GM15510 (cell line): ENCODE measurements around the gene GOLGB1.

ENCODE experiments used
- POLR2A ChIP-seq: IDR thresholded peaks from 3 replicates; pipeline ENCODE4 v1.6.1; 2011; ENCODE audit warnings: borderline replicate concordance; ENCODE audit not compliant: insufficient read length; ENCODE audit errors: extremely low read depth

The GOLGB1 gene

DNA sequence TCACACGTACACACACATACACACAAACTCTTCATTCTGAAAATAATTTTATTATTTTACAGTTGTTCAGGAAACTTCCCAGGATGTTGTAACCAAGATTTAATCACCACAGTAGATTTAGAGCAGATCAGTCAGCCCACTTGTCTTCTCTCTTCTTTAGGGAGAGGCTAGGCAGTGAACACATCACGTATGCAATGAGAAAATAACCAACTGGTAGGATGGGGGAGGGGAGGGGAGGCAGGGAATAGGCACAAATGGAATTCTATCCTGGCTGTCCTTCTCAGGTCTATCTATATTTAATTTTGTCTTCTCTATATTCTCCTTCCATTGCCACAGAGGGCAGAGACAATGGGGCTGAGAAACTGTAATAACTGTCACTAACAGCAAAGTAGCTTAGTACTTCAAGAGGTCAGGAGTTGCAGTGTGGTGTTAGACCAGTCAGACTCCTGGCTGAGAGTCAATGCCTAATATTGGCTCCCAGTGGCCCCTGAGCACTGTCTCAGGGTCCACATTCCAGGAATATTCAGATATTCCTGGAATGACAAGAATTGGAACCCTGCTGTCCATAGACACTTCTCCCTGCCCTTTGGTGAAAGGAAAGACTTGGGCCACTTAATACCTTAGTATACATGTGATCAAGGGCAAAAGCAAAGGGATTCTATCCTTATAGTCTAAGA is 86.2 kb downstream of the GOLGB1 start:
- TF ChIP-seq POLR2A, result no peak

DNA sequence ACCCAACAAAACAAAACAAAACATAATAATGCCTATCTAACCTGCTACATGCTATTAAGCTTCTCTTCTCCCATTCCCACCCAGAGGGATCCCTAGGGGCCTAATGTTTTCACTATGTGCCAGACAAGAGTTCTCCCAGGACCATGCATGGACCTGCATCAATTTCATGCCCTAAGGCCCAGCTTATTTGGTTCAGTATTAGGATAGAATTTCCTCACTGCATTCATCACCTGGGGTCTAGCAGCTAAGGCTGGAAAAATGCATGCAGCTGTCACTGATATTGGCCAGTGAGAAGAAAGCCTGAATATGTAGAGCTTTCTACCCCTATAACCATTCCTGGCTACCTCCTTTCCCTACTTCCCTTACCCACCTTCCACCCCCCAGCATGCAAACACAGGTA is 86.8 kb downstream of the GOLGB1 start:
- no peak for TF ChIP-seq POLR2A

DNA sequence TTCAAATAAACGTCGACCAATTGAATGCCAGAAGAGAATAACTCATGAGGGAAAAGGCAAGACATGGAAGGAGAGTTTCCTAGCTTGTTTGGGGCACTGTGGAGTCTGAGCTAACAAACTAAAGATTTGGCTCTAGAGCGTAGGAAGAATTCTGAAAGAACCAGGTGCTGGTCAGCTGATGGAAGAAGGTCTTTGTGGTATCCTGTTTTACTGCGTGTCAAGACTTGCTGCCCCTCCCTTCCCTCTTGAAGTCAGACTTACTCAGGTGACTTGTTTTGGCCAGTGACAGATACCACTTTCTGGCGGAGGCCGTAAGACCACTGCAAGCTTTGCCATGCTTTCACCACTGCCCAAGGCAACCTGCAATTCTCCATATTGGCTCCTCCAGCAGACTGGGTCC is 88.2 kb downstream of the GOLGB1 start:
- no peak for TF ChIP-seq POLR2A

DNA sequence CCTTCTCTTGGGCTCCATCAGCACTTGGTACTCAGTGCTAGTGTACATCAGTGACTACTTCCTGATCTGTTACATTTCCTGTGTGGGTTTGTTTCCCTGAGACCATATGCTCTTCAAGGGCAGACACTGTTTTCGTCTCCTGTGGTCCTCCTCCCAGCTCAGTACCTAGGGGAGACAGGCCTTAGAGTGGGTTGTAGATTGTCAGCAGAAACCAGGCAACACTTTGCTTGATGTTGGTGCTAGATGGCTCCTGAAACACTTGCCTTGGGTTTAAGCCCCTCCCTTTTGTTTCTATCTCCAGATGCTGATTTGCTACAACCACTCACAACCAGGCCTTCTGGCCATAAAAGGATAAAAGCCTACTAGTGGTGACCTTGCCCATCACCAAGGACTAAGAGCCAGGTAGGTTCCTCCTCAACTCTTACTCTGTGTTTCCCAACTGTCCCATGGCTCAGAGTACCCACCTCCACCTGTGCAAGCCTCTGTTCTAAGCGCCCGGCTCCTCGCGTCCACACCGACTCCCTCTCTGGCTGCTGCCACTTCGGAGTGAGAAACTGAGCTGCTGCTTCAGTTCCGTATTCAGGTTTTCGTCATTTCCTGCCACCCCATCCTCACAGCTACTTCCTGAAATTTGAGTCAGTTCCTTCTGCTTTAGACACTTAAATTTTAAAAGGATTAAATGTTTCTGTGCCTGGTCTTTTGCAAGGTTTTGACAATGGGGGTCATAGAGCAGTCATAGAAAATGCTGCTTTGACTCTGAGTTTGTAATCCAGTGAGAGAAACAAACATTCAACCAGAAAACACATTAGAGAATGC is 89.0 kb downstream of the GOLGB1 start, which contains the start of gene HCLS1:
Gene HCLS1 (minus strand): TSS at position 548 of the 816 bp plus-strand sequence. CDS start 2,556 bp downstream, outside the sequence.
- peak; percentile 97 for TF ChIP-seq POLR2A

DNA sequence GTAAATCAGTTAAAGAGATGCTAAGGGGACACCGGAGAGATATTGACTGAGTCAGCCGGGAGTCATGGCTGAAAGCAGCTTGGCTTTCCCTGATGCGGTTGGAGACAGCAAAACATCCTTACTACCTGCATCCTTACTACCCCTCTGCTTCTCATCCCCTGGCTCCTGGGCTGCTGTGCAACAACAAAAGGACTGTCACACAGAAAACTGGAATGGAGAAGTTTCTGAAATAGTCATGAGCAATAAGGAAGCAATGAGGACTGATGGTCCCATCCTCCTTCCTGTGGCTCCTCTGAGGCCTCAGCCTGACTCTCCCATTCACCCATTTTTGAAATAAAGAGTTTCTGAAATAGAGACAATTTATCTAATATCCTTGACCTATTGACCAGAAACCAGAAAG is 90.0 kb downstream of the GOLGB1 start:
- no peak for TF ChIP-seq POLR2A

DNA sequence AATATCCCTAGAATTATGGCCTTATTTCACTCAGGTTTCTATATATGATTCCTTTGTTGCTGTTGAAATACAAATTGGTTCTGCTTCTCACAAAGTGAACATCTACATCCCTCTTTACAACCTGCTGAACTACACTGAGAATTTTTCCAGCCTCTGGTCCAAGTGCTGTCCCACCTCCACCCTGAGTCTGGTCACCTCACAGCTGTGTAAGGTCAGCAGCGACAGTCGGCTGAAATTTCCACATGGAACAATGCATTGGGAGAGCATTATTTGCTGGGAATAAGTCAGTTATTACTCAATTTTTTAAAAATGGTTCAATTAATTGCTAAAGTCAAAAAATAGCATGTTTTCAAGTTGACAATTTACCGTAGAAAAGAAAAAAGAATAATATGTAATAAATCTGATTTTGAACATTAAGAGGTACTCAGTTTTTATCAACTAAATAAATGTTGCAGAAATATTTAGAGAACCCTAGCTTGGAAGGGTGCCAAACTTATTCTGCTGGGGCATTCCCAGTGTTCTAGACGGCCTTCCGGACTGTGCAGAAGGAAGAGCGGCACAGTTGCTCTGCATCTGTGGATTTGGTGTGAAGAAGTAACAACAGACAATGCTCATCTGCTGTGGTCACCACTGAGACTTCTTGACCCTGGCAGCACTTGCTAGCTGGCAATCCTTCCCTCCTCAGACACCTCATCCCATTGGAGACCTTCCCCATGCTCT is 90.7 kb downstream of the GOLGB1 start:
- TF ChIP-seq POLR2A, result no peak

DNA sequence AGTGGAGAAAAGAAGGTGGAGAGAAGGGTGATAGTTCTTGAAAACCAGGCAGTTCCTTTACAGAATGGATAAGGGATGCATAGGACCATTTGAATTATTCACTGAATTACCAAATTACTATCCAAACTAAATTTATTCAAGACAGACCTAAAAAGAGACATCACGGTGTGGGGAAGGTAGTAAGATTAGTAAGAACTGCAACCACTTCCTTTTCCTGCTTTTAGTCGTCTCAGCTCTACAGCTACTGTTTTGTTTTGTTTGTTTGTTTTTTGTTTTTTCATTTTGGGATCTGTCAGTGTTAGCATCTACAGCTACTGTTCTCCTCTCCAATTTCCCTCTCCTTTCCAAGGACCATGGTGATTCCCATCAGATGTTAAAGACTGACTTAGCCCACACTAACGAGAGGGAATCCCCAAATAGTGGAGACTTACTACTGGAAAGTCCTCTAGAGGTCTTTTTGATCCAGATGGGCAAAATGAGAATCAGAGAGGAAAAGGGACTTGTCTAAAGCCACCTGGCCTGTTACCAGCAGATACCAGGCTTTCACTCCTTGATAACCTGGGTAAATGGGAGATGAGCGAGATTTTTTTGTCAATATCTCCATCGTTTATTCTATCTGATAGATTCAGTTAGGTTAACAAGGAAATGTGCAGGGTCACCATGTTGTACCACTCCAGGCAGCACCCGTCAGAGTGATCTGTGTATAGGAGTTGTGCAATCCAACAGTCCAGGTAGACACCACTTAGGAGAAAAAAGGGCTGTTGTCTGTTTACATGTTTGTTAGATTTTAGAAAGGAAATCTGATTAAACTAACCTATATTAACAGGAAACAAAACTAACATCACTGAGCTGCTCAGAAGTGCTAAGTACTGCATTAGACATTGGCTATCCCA is 94.8 kb downstream of the GOLGB1 start:
- TF ChIP-seq POLR2A, result no peak

DNA sequence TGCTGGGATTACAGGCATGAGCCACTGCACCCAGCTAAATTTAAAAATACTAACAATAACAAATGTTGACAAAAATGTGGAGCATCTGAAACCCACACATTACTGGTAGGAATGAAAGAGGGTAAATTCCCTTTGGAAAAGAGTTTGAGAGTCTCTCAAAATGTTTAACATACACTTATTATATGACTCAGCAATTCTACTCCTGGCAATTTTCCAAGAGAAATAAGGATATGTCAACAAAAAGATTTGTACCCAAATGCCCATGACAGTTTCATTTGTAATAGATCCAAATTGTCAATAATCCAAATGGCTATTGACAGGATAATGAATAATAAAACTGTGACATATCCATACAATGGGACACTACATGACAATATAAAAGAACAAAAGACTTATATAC is 97.9 kb downstream of the GOLGB1 start:
- TF ChIP-seq POLR2A, result no peak

DNA sequence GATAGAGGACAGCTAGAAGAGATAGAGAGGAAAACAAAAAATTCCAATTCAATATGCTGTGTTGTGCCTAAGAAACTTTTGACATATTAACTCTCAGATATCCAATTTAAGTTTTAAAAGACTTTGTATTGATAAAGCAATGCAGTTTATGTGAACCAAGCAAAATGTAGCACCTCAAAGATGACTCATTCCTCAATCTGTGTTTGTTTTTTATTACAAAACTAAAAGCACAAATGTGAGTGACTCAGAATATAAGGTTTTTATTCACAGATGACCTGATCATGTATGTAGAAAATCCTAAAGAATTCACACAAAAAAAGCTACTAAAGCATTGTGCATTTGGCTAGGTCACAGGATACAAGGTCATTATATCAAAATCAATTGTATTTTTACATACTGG is 99.9 kb downstream of the GOLGB1 start:
- TF ChIP-seq POLR2A, result no peak

DNA sequence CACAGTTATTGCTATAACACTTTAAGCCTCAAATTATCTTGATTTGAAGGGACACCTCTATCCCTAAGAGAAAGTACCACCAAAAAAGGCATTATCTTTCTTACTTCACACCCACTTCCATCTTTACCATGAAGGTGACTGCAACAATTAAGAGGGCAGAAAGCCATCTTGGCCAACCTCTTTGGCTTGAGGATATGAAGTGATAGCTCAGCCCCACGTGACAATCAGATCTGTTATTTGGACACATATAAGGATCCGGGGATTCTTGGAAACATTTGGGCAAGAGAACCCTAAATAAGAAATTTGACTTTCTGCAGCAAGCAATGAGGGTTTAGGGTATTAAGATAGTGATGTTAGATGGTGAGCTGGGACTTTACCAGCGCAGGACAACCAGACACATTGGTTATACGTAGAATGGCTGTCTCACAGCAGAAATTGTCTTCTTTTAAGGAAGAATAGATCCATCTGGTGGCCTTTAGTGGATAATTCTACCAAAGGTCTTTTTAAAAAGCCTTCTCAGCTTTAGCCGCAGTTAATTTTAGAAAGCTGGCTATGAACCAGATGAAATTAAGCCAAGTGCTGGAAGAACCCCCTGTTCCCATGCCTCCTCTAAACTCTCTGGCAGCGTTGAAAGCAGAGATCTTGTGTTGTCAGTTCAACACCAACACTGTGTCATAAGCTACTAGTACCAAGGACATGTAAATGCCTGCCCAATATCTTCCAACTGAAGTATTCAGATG is 101.2 kb downstream of the GOLGB1 start:
- no peak for TF ChIP-seq POLR2A

DNA sequence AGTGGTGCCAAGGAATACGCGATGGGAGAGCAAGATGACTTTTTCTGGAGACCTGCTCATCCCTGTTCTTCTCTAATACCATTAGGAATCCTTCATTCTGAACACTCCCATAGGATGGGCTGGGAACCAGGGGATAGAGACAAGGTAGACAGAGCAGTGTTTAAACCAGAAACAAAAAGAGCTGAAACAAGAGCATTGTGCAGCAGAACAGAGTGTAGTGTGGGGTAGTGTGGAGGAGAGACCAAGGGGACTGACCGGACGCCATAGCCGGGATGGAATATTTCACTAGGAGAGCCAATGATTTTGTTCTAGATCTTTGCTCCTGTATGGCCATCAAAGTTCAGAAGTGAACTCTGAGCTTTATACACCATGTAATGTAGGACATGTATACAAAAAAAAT is 104.5 kb downstream of the GOLGB1 start:
- no peak for TF ChIP-seq POLR2A

DNA sequence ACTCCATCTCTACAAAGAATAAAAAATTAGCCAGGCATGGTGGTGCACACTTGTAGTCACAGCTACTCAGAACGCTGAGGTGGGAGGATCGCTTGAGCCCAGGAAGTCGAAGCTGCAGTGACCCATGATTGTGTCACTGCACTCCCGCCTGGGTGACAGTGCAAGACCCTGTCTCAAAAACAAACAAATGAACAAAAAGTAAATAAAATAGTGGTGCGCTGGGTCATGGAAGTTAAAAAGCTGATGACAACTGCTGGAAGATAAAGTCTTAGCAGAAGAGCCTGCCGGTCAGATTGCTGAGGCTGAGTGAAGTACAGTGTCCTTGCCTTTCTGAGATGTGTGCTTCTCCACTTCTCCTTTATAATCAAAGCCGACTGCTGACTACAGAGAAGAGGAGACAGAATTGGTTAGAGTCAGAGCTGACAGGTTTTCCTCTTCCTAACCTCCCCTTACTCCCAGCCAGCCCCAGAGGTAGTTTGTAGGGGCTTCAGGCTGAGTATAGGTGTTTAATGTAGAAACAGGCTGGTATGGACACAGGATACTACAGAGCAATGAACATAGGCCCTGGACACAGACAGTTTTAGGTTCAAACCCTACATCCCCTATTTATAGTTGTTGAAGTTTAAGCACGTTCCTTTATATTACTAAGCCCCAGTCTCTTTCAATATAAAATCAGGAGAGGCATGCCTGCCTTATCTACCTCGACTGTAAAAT is 106.8 kb downstream of the GOLGB1 start:
- TF ChIP-seq POLR2A, result no peak

DNA sequence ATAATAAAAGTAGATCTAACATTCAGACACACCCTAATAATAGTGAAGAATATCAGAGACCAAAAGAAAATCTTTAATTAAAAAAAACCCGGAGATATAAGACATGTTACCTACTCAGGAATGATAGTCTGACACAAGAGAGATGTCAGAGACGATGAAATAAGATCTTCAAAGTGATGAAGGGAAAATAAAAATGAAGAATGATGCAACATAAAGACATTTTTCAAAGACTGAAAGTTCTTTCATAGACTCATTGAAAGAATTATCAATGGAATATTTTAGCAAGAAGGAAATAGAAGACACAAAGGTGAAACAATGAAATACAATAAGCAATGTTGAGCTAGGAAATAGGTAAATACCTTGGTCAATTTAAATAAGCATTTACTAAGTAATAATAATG is 108.4 kb downstream of the GOLGB1 start:
- no peak for TF ChIP-seq POLR2A
